ENCODE measurements around the gene PRLR.

Gene PRLR

GRCh38 chr5:35012796-35013195 lies 217.5 kb downstream of the PRLR start:
- TF ChIP-seq CTCF (IDR thresholded peaks at IDR 0.05; ENCODE audit: extremely low read depth, missing control alignments) = no peak
- DNase-seq (ENCODE audit: low spot score) = no peak

GRCh38 chr5:35012365-35012764 lies 217.9 kb downstream of the PRLR start:
- no peak for DNase-seq (ENCODE audit: low spot score)
- TF ChIP-seq CTCF (IDR thresholded peaks at IDR 0.05; ENCODE audit: extremely low read depth, missing control alignments) = no peak

GRCh38 chr5:35010676-35011075 lies 219.6 kb downstream of the PRLR start:
- no peak for TF ChIP-seq CTCF (IDR thresholded peaks at IDR 0.05; ENCODE audit: extremely low read depth, missing control alignments)
- no peak for DNase-seq (ENCODE audit: low spot score)

- no peak for TF ChIP-seq CTCF (IDR thresholded peaks at IDR 0.05; ENCODE audit: extremely low read depth, missing control alignments)
Measured at GRCh38 chr5:35009657-35010056, 220.6 kb downstream of the PRLR start.

GRCh38 chr5:35009019-35009418 lies 221.3 kb downstream of the PRLR start:
- TF ChIP-seq CTCF (IDR thresholded peaks at IDR 0.05; ENCODE audit: extremely low read depth, missing control alignments) = no peak
- DNase-seq (ENCODE audit: low spot score) = no peak

More at GRCh38 chr5:35009657-35010056, 220.6 kb downstream of the PRLR start:
- DNase-seq (ENCODE audit: low spot score) = no peak

GRCh38 chr5:35004771-35005170 lies 225.5 kb downstream of the PRLR start:
- no peak for TF ChIP-seq CTCF (IDR thresholded peaks at IDR 0.05; ENCODE audit: extremely low read depth, missing control alignments)
- DNase-seq (ENCODE audit: low spot score) = no peak

GRCh38 chr5:35004200-35004599 lies 226.1 kb downstream of the PRLR start:
- TF ChIP-seq CTCF (IDR thresholded peaks at IDR 0.05; ENCODE audit: extremely low read depth, missing control alignments) = no peak
- DNase-seq (ENCODE audit: low spot score) = no peak

Measured in GM20000 (cell line).